Measurements from ENCODE around the gene RHBG.

GRCh38 chr1:156373546-156373945, 4.5 kb downstream of the RHBG start:
- TF ChIP-seq, protein P1, sequence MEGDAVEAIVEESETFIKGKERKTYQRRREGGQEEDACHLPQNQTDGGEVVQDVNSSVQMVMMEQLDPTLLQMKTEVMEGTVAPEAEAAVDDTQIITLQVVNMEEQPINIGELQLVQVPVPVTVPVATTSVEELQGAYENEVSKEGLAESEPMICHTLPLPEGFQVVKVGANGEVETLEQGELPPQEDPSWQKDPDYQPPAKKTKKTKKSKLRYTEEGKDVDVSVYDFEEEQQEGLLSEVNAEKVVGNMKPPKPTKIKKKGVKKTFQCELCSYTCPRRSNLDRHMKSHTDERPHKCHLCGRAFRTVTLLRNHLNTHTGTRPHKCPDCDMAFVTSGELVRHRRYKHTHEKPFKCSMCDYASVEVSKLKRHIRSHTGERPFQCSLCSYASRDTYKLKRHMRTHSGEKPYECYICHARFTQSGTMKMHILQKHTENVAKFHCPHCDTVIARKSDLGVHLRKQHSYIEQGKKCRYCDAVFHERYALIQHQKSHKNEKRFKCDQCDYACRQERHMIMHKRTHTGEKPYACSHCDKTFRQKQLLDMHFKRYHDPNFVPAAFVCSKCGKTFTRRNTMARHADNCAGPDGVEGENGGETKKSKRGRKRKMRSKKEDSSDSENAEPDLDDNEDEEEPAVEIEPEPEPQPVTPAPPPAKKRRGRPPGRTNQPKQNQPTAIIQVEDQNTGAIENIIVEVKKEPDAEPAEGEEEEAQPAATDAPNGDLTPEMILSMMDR (conservative IDR thresholded peaks at IDR 0.05; ENCODE audit: low read depth, low read length), result no peak
- TF ChIP-seq POLR2A (IDR thresholded peaks at IDR 0.05; ENCODE audit: low read depth, low read length) (no peak), BHLHE40 (IDR thresholded peaks at IDR 0.05; ENCODE audit: low read depth, low read length) (no peak), CEBPB (IDR thresholded peaks at IDR 0.05; ENCODE audit: low read depth, low read length) (no peak)
- TF ChIP-seq, protein P2, sequence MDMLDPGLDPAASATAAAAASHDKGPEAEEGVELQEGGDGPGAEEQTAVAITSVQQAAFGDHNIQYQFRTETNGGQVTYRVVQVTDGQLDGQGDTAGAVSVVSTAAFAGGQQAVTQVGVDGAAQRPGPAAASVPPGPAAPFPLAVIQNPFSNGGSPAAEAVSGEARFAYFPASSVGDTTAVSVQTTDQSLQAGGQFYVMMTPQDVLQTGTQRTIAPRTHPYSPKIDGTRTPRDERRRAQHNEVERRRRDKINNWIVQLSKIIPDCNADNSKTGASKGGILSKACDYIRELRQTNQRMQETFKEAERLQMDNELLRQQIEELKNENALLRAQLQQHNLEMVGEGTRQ (IDR thresholded peaks at IDR 0.05; ENCODE audit: low read depth, low read length), result no peak

Measured in IMR-90 (cell line).